H9 (cell line): Measurements from ENCODE around the gene GRK3. TPM values are rescaled to one million over a fixed set of nuclear protein-coding genes. Genes with fewer than 3 reads are reported as not detected.

Experiments used
- DNase-seq: peaks from one replicate; pipeline ENCODE4 v3.0.0-alpha.2; 2017
- H2AFZ ChIP-seq: one replicate; pipeline ENCODE4 v1.6.1; 2013; ENCODE audit warnings: mild to moderate bottlenecking, low read length, control low read depth, moderate library complexity
- H2AK5ac ChIP-seq: 2 replicates; pipeline ENCODE4 v1.6.1; 2013; ENCODE audit warnings: low read length, control low read depth, mixed read lengths; ENCODE audit not compliant: insufficient read length
- H2BK120ac ChIP-seq: one replicate; pipeline ENCODE4 v1.6.1; 2013; ENCODE audit warnings: low read depth, mild to moderate bottlenecking, low read length, control low read depth, inconsistent platforms; ENCODE audit not compliant: poor library complexity, severe bottlenecking
- H2BK12ac ChIP-seq: 2 replicates; pipeline ENCODE4 v1.6.1; 2013; ENCODE audit warnings: low read length, control low read depth, mixed read lengths, low read depth; ENCODE audit not compliant: insufficient read length
- H2BK15ac ChIP-seq: 2 replicates; pipeline ENCODE4 v1.6.1; 2013; ENCODE audit warnings: low read depth, low read length, control low read depth
- H2BK20ac ChIP-seq: one replicate; pipeline ENCODE4 v1.6.1; 2013; ENCODE audit warnings: low read depth, mild to moderate bottlenecking, low read length, control low read depth, inconsistent platforms; ENCODE audit not compliant: poor library complexity, severe bottlenecking
- H2BK5ac ChIP-seq: 2 replicates; pipeline ENCODE4 v1.6.1; 2013; ENCODE audit warnings: low read length, control low read depth, mixed read lengths; ENCODE audit not compliant: insufficient read length
- H3K14ac ChIP-seq: 2 replicates; pipeline ENCODE4 v1.6.1; 2013; ENCODE audit warnings: low read length, control low read depth; ENCODE audit not compliant: insufficient read depth
- H3K18ac ChIP-seq: 2 replicates; pipeline ENCODE4 v1.6.1; 2013; ENCODE audit warnings: low read depth, mild to moderate bottlenecking, mixed read lengths, low read length, control low read depth; ENCODE audit not compliant: insufficient read length
- H3K23ac ChIP-seq: 2 replicates; pipeline ENCODE4 v1.6.1; 2013; ENCODE audit warnings: low read length, control low read depth, mixed read lengths, low read depth; ENCODE audit not compliant: insufficient read length
- H3K23me2 ChIP-seq: 2 replicates; pipeline ENCODE4 v1.6.1; 2013; ENCODE audit warnings: low read depth, mild to moderate bottlenecking, mixed read lengths, low read length, control low read depth; ENCODE audit not compliant: insufficient read length, poor library complexity, severe bottlenecking
- H3K27ac ChIP-seq: 2 replicates; pipeline ENCODE4 v1.5.1; 2013; ENCODE audit warnings: low read length, control low read depth, mixed read lengths, low read depth; ENCODE audit not compliant: insufficient read length
- H3K27me3 ChIP-seq: 2 replicates; pipeline ENCODE4 v1.6.1; 2013; ENCODE audit warnings: low read length, control low read depth, inconsistent platforms; ENCODE audit not compliant: insufficient read depth
- H3K4ac ChIP-seq: 2 replicates; pipeline ENCODE4 v1.6.1; 2013; ENCODE audit warnings: low read depth, mild to moderate bottlenecking, control low read depth, inconsistent platforms, low read length, moderate library complexity
- H3K4me1 ChIP-seq: 2 replicates; pipeline ENCODE4 v1.6.1; 2013; ENCODE audit warnings: low read length, control low read depth, inconsistent platforms; ENCODE audit not compliant: insufficient read depth
- H3K4me2 ChIP-seq: 2 replicates; pipeline ENCODE4 v1.6.1; 2013; ENCODE audit warnings: low read length, control low read depth, mixed read lengths; ENCODE audit not compliant: insufficient read length, insufficient read depth
- H3K56ac ChIP-seq: 2 replicates; pipeline ENCODE4 v1.6.1; 2013; ENCODE audit warnings: low read depth, mild to moderate bottlenecking, mixed read lengths, low read length, control low read depth; ENCODE audit not compliant: insufficient read length
- H3K79me1 ChIP-seq: 2 replicates; pipeline ENCODE4 v1.6.1; 2013; ENCODE audit warnings: low read depth, mild to moderate bottlenecking, moderate library complexity, low read length, control low read depth, inconsistent platforms; ENCODE audit not compliant: insufficient read depth, poor library complexity, severe bottlenecking
- H3K79me2 ChIP-seq: 2 replicates; pipeline ENCODE4 v1.6.1; 2013; ENCODE audit warnings: low read length, control low read depth, inconsistent platforms; ENCODE audit not compliant: insufficient read depth
- H3K9ac ChIP-seq: 2 replicates; pipeline ENCODE4 v1.6.1; 2013; ENCODE audit warnings: low read length, control low read depth, mixed read lengths; ENCODE audit not compliant: insufficient read length; ENCODE audit errors: extremely low read depth
- H3K9me3 ChIP-seq: one replicate; pipeline ENCODE4 v1.6.1; 2013; ENCODE audit warnings: low read depth, low read length, inconsistent platforms; ENCODE audit not compliant: control insufficient read depth
- H3T11ph ChIP-seq: one replicate; pipeline ENCODE4 v1.6.1; 2013; ENCODE audit warnings: mild to moderate bottlenecking, low read length, control low read depth, inconsistent platforms
- H4K20me1 ChIP-seq: one replicate; pipeline ENCODE4 v1.6.1; 2013; ENCODE audit not compliant: control insufficient read depth, insufficient read length, insufficient read depth
- H4K5ac ChIP-seq: 2 replicates; pipeline ENCODE4 v1.6.1; 2013; ENCODE audit warnings: low read depth, mild to moderate bottlenecking, mixed read lengths, low read length, control low read depth; ENCODE audit not compliant: insufficient read length
- H4K8ac ChIP-seq: replicated peaks from 2 replicates; pipeline ENCODE4 v1.6.1; 2013; ENCODE audit warnings: low read length, control low read depth, mixed read lengths, low read depth; ENCODE audit not compliant: insufficient read length
- H4K91ac ChIP-seq: 2 replicates; pipeline ENCODE4 v1.6.1; 2013; ENCODE audit warnings: low read depth, mild to moderate bottlenecking, moderate library complexity, mixed read lengths, low read length, control low read depth; ENCODE audit not compliant: insufficient read length
- H3K27ac Mint-ChIP-seq, 3 experiments: 2 replicates in 2 of 3; 3 replicates in 1 of 3; pipeline ENCODE4 v1.8.0; 2020 to 2021; ENCODE audit warnings: mixed read lengths in 3 of 3, mild to moderate bottlenecking in 1 of 3, moderate library complexity in 1 of 3
- H3K27me3 Mint-ChIP-seq: 2 replicates; pipeline ENCODE4 v1.8.0; 2021; ENCODE audit warnings: low read depth, mild to moderate bottlenecking, moderate library complexity, mixed read lengths
- H3K36me3 Mint-ChIP-seq, 3 experiments: 2 replicates in 2 of 3; 3 replicates in 1 of 3; pipeline ENCODE4 v1.8.0; 2020 to 2021; ENCODE audit warnings: low read depth in 3 of 3, mixed read lengths in 3 of 3; ENCODE audit not compliant: insufficient read depth in 1 of 3
- H3K4me1 Mint-ChIP-seq, 2 experiments: 2 replicates each; pipeline ENCODE4 v1.8.0; 2020; ENCODE audit warnings: mixed read lengths in 2 of 2
- H3K4me3 Mint-ChIP-seq, 2 experiments: 2 replicates in 1 of 2; 3 replicates in 1 of 2; pipeline ENCODE4 v1.8.0; 2020 to 2021; ENCODE audit warnings: mild to moderate bottlenecking in 2 of 2, mixed read lengths in 2 of 2, moderate library complexity in 1 of 2
- H3K9me3 Mint-ChIP-seq, 2 experiments: 2 replicates in 1 of 2; 3 replicates in 1 of 2; pipeline ENCODE4 v1.8.0; 2020; ENCODE audit warnings: mild to moderate bottlenecking in 2 of 2, mixed read lengths in 2 of 2, moderate library complexity in 1 of 2
- CTCF ChIP-seq: fragments of 200-600 bp; sonication (generic); conservative IDR thresholded peaks from 3 replicates; pipeline ENCODE4 v1.8.0; 2021; ENCODE audit warnings: antibody characterized with exemption, mild to moderate bottlenecking
- WGBS: extraction: QIAGEN DNeasy Blood & Tissue Kit; methylation state at CpG from one replicate; pipeline ENCODE4 v1.1.7; 2013; ENCODE audit warnings: missing lambda C conversion rate, low lambda C conversion rate, mixed read lengths; ENCODE audit not compliant: insufficient read length; ENCODE audit errors: extremely low coverage; 5-methylcytosine and 5-hydroxymethylcytosine counted together
- total RNA-seq: library from RNA; stranded (reverse); gene quantifications from 2 replicates; pipeline ENCODE4 v1.2.1, GENCODE V29; 2021

The GRK3 gene
- total RNA-seq, 1 experiment from 2014 or later, result 23.9 TPM

DNA sequence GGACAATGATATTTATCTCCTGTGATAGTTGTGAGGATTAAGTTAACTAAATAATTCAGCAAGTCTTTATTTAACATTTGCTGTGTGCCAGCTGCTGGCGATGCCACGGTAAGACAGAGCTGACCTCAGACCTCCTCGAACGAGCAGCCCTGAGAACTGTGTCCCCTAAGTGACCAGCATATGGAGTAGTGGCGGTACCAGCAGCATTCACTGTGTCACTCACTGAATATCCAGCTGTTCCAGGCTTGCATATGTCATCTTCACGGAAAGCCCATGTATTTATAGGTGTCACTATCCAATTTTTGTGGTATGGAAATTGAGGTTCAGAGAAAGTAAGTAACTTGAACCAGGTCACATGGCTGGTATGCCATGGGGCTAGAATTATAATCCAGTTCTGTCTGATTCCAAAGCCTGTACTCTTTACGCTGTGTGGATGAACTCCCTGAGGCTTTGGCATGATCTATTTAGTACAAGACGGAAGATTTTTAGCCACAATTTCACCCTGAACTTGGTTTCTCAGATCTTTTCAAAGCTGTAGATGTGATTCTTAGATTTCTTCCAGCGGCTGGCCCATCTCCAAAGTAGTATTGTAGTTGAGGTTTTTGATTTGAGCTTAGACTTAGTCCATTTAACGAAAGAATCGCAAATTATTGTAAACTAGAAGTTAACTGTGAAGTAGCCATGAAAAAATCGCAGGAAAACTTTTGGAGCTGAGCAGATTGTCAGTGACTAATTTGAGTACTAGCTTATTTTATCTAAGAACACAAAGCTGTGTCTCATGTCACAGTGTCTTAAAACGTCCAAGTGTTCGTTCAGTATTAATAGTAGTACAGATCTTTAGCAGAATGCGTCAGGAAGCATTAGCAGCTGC, 128.2 kb downstream of the GRK3 start:
- H2BK20ac ChIP-seq, result no peak overlapping the region
- H4K5ac ChIP-seq, result no peak overlapping the region
- no peaks in the 10 kb centered on the region for H3K23me2 ChIP-seq
- no peak overlapping the region for H3K14ac ChIP-seq
- no peak overlapping the region for H2BK15ac ChIP-seq
- Mint-ChIP-seq H3K27me3 (no peaks in the 10 kb centered on the region), H3K4me1 (peaks cover 6 to 9% of the 10 kb centered on the region in 2 experiments; a peak in 3 of 4 replicates), H3K36me3 (peaks cover 2 to 27% (median 18%) of the 10 kb centered on the region in 3 experiments; a peak in 5 of 7 replicates), H3K4me3 (no peak overlapping the region), H3K27ac (no peak overlapping the region), H3K9me3 (no peaks in the 10 kb centered on the region)
- H3K79me2 ChIP-seq, result no peaks in the 10 kb centered on the region
- no peak overlapping the region for H3K27ac ChIP-seq
- no peak overlapping the region for H3K56ac ChIP-seq
- no peak overlapping the region for H3K4me2 ChIP-seq
- H2AFZ ChIP-seq, result no peak overlapping the region
- H4K91ac ChIP-seq, result no peak overlapping the region
- no peak overlapping the region for H3K23ac ChIP-seq
- no peak overlapping the region for H2BK120ac ChIP-seq
- H3K9ac ChIP-seq, result no peak overlapping the region
- H3K4ac ChIP-seq, result no peak overlapping the region
- H3K79me1 ChIP-seq, result no peaks in the 10 kb centered on the region
- H3K27me3 ChIP-seq, result no peaks in the 10 kb centered on the region
- WGBS, result no CpG with 5 or more reads among the region's 15 CpGs
- peaks cover 2% of the 10 kb centered on the region; the same call in 1 of the 2 replicates for H3K4me1 ChIP-seq
- H2BK12ac ChIP-seq, result no peak overlapping the region
- H3K18ac ChIP-seq, result no peak overlapping the region
- no peak overlapping the region for H2AK5ac ChIP-seq
- no peak for TF ChIP-seq CTCF
- no peaks in the 10 kb centered on the region for H3K9me3 ChIP-seq
- no peak overlapping the region for H2BK5ac ChIP-seq
- no peak for DNase-seq
- H4K20me1 ChIP-seq, result no peaks in the 10 kb centered on the region
- H3T11ph ChIP-seq, result no peak overlapping the region
- H4K8ac ChIP-seq, result no peak overlapping the region
